ENCODE measurements around the gene BTK.

DNA sequence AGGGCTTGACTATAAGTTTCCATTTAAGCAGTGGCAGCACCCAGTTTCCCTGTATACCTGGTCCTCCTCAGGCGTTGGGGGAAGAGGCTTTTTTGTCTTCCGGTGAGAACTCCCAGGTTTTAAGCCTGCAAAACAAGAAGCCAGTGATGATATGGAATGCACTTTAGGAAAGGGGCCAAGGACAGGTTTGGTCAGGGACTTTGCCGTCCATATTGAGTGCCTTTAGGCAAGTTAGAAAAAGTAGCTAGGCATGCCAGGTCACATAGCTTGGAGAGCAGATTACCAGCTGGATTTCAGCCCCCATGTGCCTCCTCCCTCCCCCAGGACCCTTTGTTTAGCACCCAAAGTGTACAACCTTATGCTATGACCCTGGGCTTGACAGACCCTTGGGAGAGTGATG lies 23.9 kb downstream of the BTK start:
- TF ChIP-seq, protein P1, sequence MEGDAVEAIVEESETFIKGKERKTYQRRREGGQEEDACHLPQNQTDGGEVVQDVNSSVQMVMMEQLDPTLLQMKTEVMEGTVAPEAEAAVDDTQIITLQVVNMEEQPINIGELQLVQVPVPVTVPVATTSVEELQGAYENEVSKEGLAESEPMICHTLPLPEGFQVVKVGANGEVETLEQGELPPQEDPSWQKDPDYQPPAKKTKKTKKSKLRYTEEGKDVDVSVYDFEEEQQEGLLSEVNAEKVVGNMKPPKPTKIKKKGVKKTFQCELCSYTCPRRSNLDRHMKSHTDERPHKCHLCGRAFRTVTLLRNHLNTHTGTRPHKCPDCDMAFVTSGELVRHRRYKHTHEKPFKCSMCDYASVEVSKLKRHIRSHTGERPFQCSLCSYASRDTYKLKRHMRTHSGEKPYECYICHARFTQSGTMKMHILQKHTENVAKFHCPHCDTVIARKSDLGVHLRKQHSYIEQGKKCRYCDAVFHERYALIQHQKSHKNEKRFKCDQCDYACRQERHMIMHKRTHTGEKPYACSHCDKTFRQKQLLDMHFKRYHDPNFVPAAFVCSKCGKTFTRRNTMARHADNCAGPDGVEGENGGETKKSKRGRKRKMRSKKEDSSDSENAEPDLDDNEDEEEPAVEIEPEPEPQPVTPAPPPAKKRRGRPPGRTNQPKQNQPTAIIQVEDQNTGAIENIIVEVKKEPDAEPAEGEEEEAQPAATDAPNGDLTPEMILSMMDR (IDR thresholded peaks at IDR 0.05; ENCODE audit: low read depth, low read length): no peak
- no peak for TF ChIP-seq EZH2phosphoT487 (IDR thresholded peaks at IDR 0.05; ENCODE audit: low read depth)

All from OCI-LY3 (cell line).